Activated CD4-positive, CD25-positive, alpha-beta regulatory T cell (primary cell): ENCODE results near the gene TNFSF4.
"Not testable (repeated sequence)": the region's sequence is repeated elsewhere in the genome, so short reads cannot be mapped to it uniquely, and the experiment has no call there.

ENCODE experiments used
- DNase-seq, 4 experiments: peaks; one replicate each; lab custom pipeline; 2025; lab: John Stamatoyannopoulos, UW

The TNFSF4 gene

DNA sequence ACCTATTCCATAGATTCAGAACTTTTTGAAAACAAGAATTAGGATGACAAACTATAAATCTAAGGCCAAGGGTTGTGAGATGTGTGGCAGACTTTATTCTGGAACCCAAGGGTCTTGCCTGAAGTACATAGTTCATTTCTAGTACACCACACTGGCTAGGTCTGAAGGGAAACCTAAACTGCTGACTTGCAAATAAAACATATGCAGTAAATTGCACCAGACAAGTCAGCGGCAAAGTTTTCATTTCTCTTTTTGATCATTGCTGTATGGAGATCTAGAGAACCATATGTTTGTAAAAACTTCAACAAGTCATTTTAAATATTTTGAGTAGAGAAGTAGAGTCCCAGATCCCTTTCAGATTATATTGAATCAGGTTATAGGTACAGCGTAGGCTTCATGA lies 43.9 kb downstream of the TNFSF4 start:
- DNase-seq: no peak

- DNase-seq: no peak
Measured at GRCh38 chr1:173162601-173163000, 44.5 kb downstream of the TNFSF4 start.

GRCh38 chr1:173161510-173162221 lies 45.5 kb downstream of the TNFSF4 start:
- DNase-seq: no peak

GRCh38 chr1:173153964-173154363 lies 53.2 kb downstream of the TNFSF4 start:
- not testable (repeated sequence) for DNase-seq

GRCh38 chr1:173153503-173153902 lies 53.6 kb downstream of the TNFSF4 start:
- no peak for DNase-seq

GRCh38 chr1:173152598-173152997 lies 54.5 kb downstream of the TNFSF4 start:
- no peak for DNase-seq

- DNase-seq: no peak
Measured at GRCh38 chr1:173150795-173151194, 56.3 kb downstream of the TNFSF4 start.

GRCh38 chr1:173149887-173150286 lies 57.2 kb downstream of the TNFSF4 start:
- DNase-seq: no peak

- DNase-seq: no peak
Measured at GRCh38 chr1:173148971-173149370, 58.2 kb downstream of the TNFSF4 start.

GRCh38 chr1:173148545-173148944 lies 58.6 kb downstream of the TNFSF4 start:
- no peak for DNase-seq

DNA sequence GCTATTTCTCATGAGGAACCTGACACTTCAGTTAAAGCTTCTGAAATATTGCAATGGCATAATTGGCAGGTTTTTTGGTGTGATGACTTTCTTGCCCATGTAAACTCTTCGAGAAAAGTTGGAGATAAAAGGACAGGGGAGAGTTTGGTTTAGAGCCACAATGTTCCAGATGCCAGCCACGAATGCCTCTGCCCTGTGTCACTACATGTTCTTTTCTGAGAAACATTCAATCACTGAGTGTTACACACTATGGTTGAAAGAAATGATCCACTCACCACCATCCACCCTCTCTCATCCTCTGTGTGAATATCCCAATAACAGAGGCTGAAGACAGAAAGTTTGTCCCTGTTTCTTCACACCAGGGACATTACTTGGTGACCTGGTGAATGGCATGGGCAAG lies 66.4 kb downstream of the TNFSF4 start:
- DNase-seq: no peak

- DNase-seq: no peak
Measured at GRCh38 chr1:173139706-173140105, 67.4 kb downstream of the TNFSF4 start.

DNA sequence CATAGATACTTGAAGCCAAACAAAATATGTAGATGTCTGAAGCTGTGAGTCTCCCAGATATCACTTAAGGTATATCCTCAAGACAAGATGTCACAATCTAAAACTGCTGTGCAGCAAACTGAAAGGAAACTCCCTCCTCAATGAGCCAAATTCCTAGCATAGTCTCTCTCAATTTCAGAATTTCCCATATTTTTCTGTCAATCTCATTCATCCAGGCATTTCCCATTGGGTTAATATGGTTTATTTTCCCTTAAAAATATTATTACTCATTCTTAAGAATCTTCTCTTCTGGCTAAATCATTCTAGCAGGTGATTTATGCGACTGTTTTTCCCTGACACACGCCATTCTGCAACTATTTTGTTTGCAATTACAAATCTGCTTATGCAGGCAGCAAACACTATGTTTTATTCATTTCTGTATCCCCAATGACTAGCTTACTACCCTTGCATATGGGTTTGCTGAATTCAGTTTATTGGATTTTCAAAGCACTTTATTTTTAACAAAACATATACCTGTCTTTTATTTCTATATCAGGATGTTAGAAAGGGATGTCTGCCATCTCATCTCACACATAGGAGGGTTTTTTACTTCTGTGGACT lies 69.9 kb downstream of the TNFSF4 start:
- DNase-seq: no peak

DNA sequence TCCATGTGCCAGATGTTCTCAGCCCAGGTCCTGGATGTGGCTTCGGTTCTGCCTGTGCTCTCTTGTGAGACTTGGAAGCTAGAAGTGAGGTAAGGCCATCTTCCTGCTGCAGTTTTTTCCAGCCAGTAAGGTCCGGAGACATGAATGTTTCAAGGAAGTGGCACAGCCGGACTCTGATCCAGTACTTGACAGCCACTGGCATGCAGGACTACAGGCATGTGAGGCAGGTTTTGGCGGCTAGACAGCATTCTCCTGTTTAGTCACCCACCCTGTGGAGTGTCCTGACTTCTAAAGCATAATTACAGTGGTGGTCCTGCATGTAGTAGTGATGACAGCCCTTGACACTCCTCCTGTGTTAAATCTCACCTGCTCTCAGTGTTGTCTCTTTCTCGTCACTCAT lies 72.3 kb downstream of the TNFSF4 start:
- DNase-seq: no peak

DNA sequence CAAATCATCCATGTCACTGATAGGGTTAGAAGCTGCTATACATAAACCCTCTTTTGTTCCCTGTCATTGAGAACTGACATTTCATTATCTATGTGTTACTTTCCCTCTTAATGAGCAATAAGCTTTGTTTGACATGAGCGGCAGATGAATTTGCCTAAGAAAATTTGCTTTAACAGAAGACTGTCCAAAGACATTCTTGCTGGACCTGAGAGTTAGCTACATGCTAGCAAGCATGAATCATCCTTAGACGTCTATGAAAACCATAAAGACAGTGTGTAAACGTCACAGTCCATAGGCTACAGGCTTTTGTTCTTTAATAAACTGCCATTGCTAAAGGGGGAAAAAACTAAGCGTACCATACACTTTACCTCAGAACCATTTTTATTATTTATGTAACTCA lies 73.1 kb downstream of the TNFSF4 start:
- DNase-seq: no peak
